Measurements from ENCODE around the gene BABAM2.
"Not testable (repeated sequence)": the region's sequence is repeated elsewhere in the genome, so short reads cannot be mapped to it uniquely, and the experiment has no call there.

BABAM2 gene

GRCh38 chr2:27978761-27979160 lies 88.2 kb downstream of the BABAM2 start:
- DNase-seq (ENCODE audit: low read depth) = not testable (repeated sequence)

DNA sequence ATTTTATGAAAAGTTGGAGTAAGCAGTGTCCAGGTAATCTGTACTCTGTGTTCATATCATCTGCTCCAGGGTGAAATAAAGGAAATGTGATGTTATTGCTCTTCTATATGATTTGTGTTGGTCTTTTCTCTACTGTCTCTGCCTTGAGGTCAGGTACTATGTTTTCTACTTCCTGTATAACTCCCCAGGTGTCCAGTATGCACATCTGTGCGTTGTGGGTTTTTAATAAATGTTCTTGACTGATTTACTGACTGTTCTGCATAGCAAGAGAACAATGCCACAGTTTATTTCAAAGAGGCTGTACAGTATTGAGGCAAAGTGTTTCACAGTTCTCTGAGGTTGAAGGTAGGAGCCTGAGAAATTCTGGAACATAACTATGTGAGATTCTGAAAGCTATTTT lies 89.7 kb downstream of the BABAM2 start:
- no peak for DNase-seq (ENCODE audit: low read depth)

- DNase-seq (ENCODE audit: low read depth) = no peak
These were observed 93.6 kb downstream of the BABAM2 start for GRCh38 chr2:27984153-27984552.

- no peak for DNase-seq (ENCODE audit: low read depth)
These were observed 97.8 kb downstream of the BABAM2 start for GRCh38 chr2:27988306-27988705.

- DNase-seq (ENCODE audit: low read depth) = no peak
These were observed 98.2 kb downstream of the BABAM2 start for GRCh38 chr2:27988718-27989117.

- no peak for DNase-seq (ENCODE audit: low read depth)
These were observed 98.6 kb downstream of the BABAM2 start for GRCh38 chr2:27989149-27989548.

- no peak for DNase-seq (ENCODE audit: low read depth)
These were observed 99.6 kb downstream of the BABAM2 start for GRCh38 chr2:27990030-27990590.

GRCh38 chr2:27991146-27991545 lies 100.6 kb downstream of the BABAM2 start:
- no peak for DNase-seq (ENCODE audit: low read depth)

DNA sequence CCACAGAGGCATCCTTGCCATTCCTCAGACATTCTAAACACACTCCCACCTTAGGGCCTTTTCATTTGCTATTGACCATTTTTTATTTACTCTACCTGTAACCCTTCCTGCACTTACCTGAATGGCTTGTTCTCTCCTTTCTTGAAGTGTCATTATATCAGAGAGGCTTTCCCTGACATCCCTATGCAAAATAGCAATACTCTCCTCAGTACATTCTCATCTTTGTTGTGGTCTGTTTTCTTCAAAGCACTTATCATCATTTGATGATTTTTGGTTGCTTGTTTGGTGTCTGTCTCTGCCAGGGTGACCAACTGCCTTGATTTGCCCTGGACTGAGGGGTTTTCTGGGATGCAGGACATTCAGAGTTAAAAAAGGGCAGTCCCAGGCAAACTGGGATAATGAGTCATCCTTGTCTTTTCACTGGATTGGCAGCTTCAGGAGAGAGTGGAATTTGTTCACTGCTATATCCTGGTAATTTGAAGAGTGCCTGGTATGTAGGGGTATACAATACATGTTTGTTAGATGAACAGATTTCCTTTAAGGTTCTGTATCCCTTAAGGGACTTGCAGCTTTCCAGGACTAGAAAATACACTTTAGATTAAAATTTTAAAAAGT lies 102.4 kb downstream of the BABAM2 start:
- DNase-seq (ENCODE audit: low read depth) = no peak

- no peak for DNase-seq (ENCODE audit: low read depth)
These were observed 102.9 kb downstream of the BABAM2 start for GRCh38 chr2:27993402-27993787.

GRCh38 chr2:27993950-27994728 lies 103.6 kb downstream of the BABAM2 start:
- DNase-seq (ENCODE audit: low read depth) = no peak

- DNase-seq (ENCODE audit: low read depth) = no peak
These were observed 105.8 kb downstream of the BABAM2 start for GRCh38 chr2:27996156-27996922.

DNA sequence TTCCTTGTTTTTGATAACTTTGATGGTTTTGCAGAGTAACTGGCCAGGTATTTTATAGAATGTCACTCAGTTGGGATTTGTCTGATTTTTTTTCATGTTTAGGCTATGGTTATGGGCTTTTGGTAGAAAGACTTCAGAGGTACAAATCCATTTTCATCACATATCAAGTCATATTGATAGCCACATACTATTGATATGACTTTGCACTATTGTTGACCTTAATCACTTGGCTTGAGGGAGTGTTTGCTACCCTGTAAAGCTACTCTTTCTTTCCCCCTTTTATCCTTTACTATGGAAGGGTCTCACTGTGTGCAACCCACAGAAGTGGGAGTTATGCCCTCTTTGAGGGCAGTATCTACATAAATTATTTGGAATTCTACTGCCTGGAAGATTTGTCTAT lies 109.8 kb downstream of the BABAM2 start:
- no peak for DNase-seq (ENCODE audit: low read depth)

- no peak for DNase-seq (ENCODE audit: low read depth)
These were observed 111.7 kb downstream of the BABAM2 start for GRCh38 chr2:28002181-28002580.

DNA sequence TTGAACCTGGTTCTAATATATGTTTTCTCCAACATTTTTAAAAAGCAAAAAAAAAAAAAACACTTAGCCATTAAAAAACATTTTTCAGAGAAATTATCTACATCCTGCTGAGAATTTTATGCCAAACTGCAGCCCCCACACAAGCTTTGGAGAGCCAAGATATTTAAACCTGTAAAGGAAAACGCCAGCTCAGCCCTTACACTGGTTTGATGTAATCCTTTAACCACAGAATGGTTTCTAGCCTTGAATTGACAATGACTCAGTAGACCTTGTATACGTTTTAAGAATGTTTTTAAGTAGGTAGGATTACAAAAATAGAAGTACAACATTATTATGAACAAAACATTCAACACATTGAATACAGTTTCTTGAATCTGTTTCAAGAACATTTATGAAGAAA lies 113.6 kb downstream of the BABAM2 start:
- no peak for DNase-seq (ENCODE audit: low read depth)

DNA sequence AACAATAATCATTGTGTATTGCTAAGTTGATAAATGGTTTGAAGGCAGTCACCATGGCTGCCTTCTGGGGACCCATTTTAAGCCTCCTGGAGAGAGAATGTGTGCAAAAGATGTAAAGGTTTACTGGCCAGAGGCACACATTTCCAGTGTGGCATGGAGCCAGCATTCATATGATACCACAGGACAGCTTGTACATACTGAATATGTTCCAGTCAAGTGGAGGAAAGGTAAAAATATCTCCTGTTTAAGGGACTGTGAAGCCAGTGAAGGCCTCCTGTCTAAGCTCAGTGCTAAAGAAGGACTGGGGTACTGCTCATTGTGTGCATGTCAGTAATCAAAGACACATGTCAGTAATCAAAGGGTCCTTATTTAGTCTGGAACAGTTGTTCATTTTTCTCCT lies 119.2 kb downstream of the BABAM2 start:
- DNase-seq (ENCODE audit: low read depth) = no peak

DNA sequence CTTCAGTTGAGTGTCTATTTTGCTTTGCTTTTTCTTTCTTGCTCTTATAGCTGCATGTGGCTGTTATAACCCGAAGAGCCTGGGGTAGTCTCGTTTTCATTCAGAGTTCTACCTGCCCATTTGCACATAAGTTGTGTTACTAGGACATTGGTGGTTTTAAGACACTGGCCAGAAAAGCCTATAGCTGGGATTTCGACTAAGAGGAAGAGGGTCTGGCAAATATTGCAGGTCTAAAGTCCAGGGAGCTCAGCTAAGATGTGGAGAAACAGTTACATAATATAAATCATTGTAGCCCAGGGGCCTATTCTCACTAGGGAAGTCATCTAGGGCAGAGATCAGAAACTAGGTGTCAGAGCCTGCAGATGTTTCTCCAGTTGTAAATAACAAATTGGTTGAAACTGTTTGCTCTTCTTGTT lies 120.8 kb downstream of the BABAM2 start:
- no peak for DNase-seq (ENCODE audit: low read depth)

- not testable (repeated sequence) for DNase-seq (ENCODE audit: low read depth)
These were observed 127.9 kb downstream of the BABAM2 start for GRCh38 chr2:28018474-28018873.

- not testable (repeated sequence) for DNase-seq (ENCODE audit: low read depth)
These were observed 129.0 kb downstream of the BABAM2 start for GRCh38 chr2:28019521-28019920.

DNA sequence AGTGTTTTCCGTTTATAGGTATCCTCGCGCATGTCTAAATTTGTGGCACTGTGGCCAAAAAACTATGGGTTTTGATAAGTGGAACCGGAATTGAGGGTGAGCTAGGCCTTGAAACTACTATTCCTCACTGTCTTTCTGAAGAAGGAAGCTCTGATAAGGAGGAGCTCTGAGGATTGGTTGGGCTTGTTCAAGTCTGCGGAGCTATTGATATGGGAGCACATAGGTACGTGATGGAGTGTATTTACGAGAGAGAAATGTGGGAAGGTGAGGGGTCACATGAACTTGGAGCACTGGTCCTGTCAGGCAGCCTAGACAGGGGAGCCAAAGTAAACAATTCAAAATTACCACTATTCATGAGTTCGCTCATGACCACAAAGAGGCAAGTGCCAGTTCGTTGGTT lies 131.4 kb downstream of the BABAM2 start:
- DNase-seq (ENCODE audit: low read depth) = no peak

DNA sequence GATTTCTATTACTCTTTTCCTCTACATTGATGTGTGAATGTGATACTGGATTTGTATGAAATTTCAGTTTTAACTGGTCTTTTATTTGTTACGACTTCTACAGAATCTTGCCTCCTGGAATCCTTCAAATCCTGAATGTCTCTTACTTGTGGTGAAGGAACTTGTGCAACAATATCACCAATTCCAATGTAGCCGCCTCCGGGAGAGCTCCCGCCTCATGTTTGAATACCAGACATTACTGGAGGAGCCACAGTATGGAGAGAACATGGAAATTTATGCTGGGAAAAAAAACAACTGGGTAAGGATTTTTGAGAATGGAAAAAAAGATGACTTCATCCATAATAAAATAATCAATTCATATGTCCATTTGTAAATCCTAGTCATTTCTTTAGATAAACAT lies 134.6 kb downstream of the BABAM2 start:
- no peak for DNase-seq (ENCODE audit: low read depth)

DNA sequence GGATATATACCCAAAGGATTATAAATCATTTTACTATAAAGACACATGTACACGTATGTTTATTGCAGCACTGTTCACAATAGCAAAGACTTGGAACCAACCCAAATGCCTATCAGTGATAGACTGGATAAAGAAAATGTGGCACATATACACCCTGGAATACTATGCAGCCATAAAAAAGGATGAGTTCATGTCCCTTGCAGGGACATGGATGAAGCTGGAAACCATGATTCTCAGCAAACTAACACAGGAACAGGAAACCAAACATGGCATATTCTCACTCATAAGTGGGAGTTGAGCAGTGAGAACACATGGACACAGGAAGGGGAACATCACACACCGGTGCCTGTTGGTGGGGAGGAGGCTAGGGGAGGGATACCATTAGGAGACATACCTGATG lies 135.7 kb downstream of the BABAM2 start:
- not testable (repeated sequence) for DNase-seq (ENCODE audit: low read depth)

GRCh38 chr2:28028025-28028424 lies 137.5 kb downstream of the BABAM2 start:
- DNase-seq (ENCODE audit: low read depth) = no peak
